Calu3 (cell line): ENCODE measurements around the gene EIF4G1. TPM values are rescaled to one million over a fixed set of nuclear protein-coding genes. Genes with fewer than 3 reads are reported as not detected.
"Not testable (repeated sequence)": the region's sequence is repeated elsewhere in the genome, so short reads cannot be mapped to it uniquely, and the experiment has no call there.

ENCODE experiments used
- Bru-seq: library from RNA; stranded (reverse); fragments of 400-500 nt; gene quantifications from one replicate; lab custom pipeline; 2021; lab: Mats Ljungman, UMichigan
- BruChase-seq, 2 experiments: library from RNA; stranded (reverse); fragments of 400-500 nt; gene quantifications; one replicate each; lab custom pipeline; 2021; lab: Mats Ljungman, UMichigan
- BruUV-seq: library from RNA; stranded (reverse); fragments of 400-500 nt; replicated peaks from 2 replicates; lab custom pipeline; 2021; lab: Mats Ljungman, UMichigan
- CTCF ChIA-PET: fragments of 300-600 bp; sonication (Branson Sonifier 250); formaldehyde crosslinking; loops from one replicate; lab custom pipeline; 2022; ENCODE audit warnings: antibody characterized with exemption; lab: Charles Lee
- DNase-seq: peaks from one replicate; pipeline ENCODE4 v3.0.0; 2022
- H3K27ac Mint-ChIP-seq: one replicate; pipeline ENCODE4 v1.8.0; 2022; ENCODE audit warnings: mixed read lengths; ENCODE audit not compliant: unreplicated experiment
- H3K27me3 Mint-ChIP-seq: one replicate; pipeline ENCODE4 v1.8.0; 2022; ENCODE audit warnings: mixed read lengths; ENCODE audit not compliant: unreplicated experiment
- H3K36me3 Mint-ChIP-seq: one replicate; pipeline ENCODE4 v1.8.0; 2022; ENCODE audit warnings: mild to moderate bottlenecking, moderate library complexity, mixed read lengths; ENCODE audit not compliant: insufficient read depth, unreplicated experiment
- H3K4me1 Mint-ChIP-seq: one replicate; pipeline ENCODE4 v1.8.0; 2022; ENCODE audit warnings: mild to moderate bottlenecking, low read depth, mixed read lengths; ENCODE audit not compliant: unreplicated experiment
- H3K4me3 Mint-ChIP-seq: one replicate; pipeline ENCODE4 v1.8.0; 2022; ENCODE audit warnings: mild to moderate bottlenecking, low read depth, moderate library complexity, mixed read lengths; ENCODE audit not compliant: unreplicated experiment
- H3K9me3 Mint-ChIP-seq: one replicate; pipeline ENCODE4 v1.8.0; 2022; ENCODE audit warnings: low read depth, mixed read lengths; ENCODE audit not compliant: unreplicated experiment
- CTCF ChIP-seq: fragments of 200-600 bp; IDR thresholded peaks from one replicate; pipeline ENCODE4 v1.8.0; 2022; ENCODE audit warnings: antibody characterized with exemption; ENCODE audit not compliant: unreplicated experiment
- intact Hi-C: fragments of 100-400 bp; cut with micrococcal nuclease; formaldehyde crosslinking; loops from one replicate; pipeline ENCODE4 v1.10.0; 2022; ENCODE audit not compliant: unreplicated experiment
- long read RNA-seq: library from polyadenylated mRNA; stranded (forward); transcript quantifications from one replicate; pipeline ENCODE4 v2.0.0, GENCODE V29; 2022
- total RNA-seq: library from RNA; stranded (reverse); gene quantifications from 2 replicates; pipeline ENCODE4 v1.2.3, GENCODE V29; 2022

EIF4G1 gene
- total RNA-seq (662 and 673 TPM in 2 replicates), Bru-seq, nascent RNA (percentile 97 among the genes with signal in this experiment), BruChase-seq, experiment 1, labeled RNA remaining after a 6-hour chase (percentile 99 among the genes with signal in this experiment), BruChase-seq, experiment 2, labeled RNA remaining after a 2-hour chase (percentile 99 among the genes with signal in this experiment)
- long read RNA-seq, full-length matches to known transcripts = 75 of 314 reads
- long read RNA-seq, partial matches to known transcripts = 147 of 314 reads
- long read RNA-seq, other reads (novel, unspliced or antisense) = 92 of 314 reads

- BruUV-seq = no TSS peak
- CTCF ChIA-PET = interaction anchor here (0.7 kb wide), 1 partner anchor 1218 kb away, joined by 3 read pairs; no protein-coding TSS in a partner anchor
- no peak for TF ChIP-seq CTCF
- peak within 1 kb of the TSS; percentile 68 for H3K4me3 Mint-ChIP-seq
- H3K36me3 Mint-ChIP-seq = peaks cover 64% of the 10 kb centered on the region
- no peaks in the 10 kb centered on the region for H3K27me3 Mint-ChIP-seq
- H3K9me3 Mint-ChIP-seq = no peaks in the 10 kb centered on the region
- intact Hi-C loops = no loop called here
- peak within 1 kb of the TSS; percentile 78 for H3K27ac Mint-ChIP-seq
- peak; percentile 98 for DNase-seq
- H3K4me1 Mint-ChIP-seq = peaks cover 30% of the 10 kb centered on the region
Observed at GRCh38 chr3:184314363-184314699, at the start of gene EIF4G1. Gene EIF4G1, plus strand, starts transcription at chr3:184314606. Its CDS starts 1,191 bp downstream, at chr3:184315797.

GRCh38 chr3:184267249-184267648 is 47.2 kb upstream of the EIF4G1 start:
- H3K9me3 Mint-ChIP-seq, DNase-seq, H3K4me1 Mint-ChIP-seq, H3K4me3 Mint-ChIP-seq, intact Hi-C loops, CTCF ChIA-PET, BruUV-seq, H3K36me3 Mint-ChIP-seq, H3K27ac Mint-ChIP-seq: not testable (repeated sequence)
- H3K27me3 Mint-ChIP-seq = peaks cover 61% of the 10 kb centered on the region

- TF ChIP-seq CTCF = no peak
- intact Hi-C loops = no loop called here
- Mint-ChIP-seq H3K27ac (no peak overlapping the region), H3K9me3 (peaks cover 1% of the 10 kb centered on the region), H3K36me3 (no peaks in the 10 kb centered on the region), H3K4me3 (no peak overlapping the region), H3K4me1 (no peaks in the 10 kb centered on the region), H3K27me3 (peaks cover 62% of the 10 kb centered on the region)
- CTCF ChIA-PET = interaction anchor here (0.6 to 1.0 kb wide), 2 partner anchors 15 to 1485 kb away, joined by 3 to 5 read pairs; no protein-coding TSS in a partner anchor
- no TSS peak for BruUV-seq
- DNase-seq = no peak
Observed at GRCh38 chr3:184272269-184272668, 42.1 kb upstream of the EIF4G1 start.

GRCh38 chr3:184275381-184275701 is 39.1 kb upstream of the EIF4G1 start:
- no TSS peak for BruUV-seq
- H3K4me1 Mint-ChIP-seq = no peaks in the 10 kb centered on the region
- no peak overlapping the region for H3K4me3 Mint-ChIP-seq
- DNase-seq = no peak
- TF ChIP-seq CTCF = no peak
- no peaks in the 10 kb centered on the region for H3K36me3 Mint-ChIP-seq
- no peak overlapping the region for H3K27ac Mint-ChIP-seq
- H3K27me3 Mint-ChIP-seq = peaks cover 74% of the 10 kb centered on the region
- H3K9me3 Mint-ChIP-seq = no peaks in the 10 kb centered on the region
- CTCF ChIA-PET = interaction anchor here (0.7 kb wide), 1 partner anchor 806 kb away, joined by 3 read pairs; no protein-coding TSS in a partner anchor
- intact Hi-C loops = no loop called here
